ENCODE measurements around the gene RETNLB.

RETNLB gene

GRCh38 chr3:108757404-108757982 lies at the start of gene RETNLB:
RETNLB (minus strand) TSS chr3:108757410; CDS start chr3:108757185, 225 bp downstream.
- DNase-seq, result no peak

- DNase-seq, result no peak
These were observed 49.1 kb upstream of the RETNLB start for GRCh38 chr3:108806316-108806715.

- no peak for DNase-seq
These were observed 47.8 kb upstream of the RETNLB start for GRCh38 chr3:108804966-108805365.

- no peak for DNase-seq
These were observed 47.2 kb upstream of the RETNLB start for GRCh38 chr3:108804437-108804836.

- no peak for DNase-seq
These were observed 34.3 kb upstream of the RETNLB start for GRCh38 chr3:108791473-108791872.

- no peak for DNase-seq
These were observed 23.0 kb upstream of the RETNLB start for GRCh38 chr3:108780235-108780634.

- DNase-seq, result no peak
These were observed 22.3 kb upstream of the RETNLB start for GRCh38 chr3:108779496-108779895.

- no peak for DNase-seq
These were observed 18.4 kb upstream of the RETNLB start for GRCh38 chr3:108775649-108776048.

GRCh38 chr3:108767253-108767652 lies 10.0 kb upstream of the RETNLB start:
- DNase-seq, result no peak

GRCh38 chr3:108755686-108756085 lies 1.5 kb downstream of the RETNLB start:
- no peak for DNase-seq

- no peak for DNase-seq
These were observed 12.4 kb downstream of the RETNLB start for GRCh38 chr3:108744762-108745161.

GRCh38 chr3:108742929-108743328 lies 14.3 kb downstream of the RETNLB start:
- DNase-seq, result no peak

- DNase-seq, result no peak
These were observed 20.4 kb downstream of the RETNLB start for GRCh38 chr3:108736821-108737220.

- DNase-seq, result no peak
These were observed 28.3 kb downstream of the RETNLB start for GRCh38 chr3:108728934-108729333.

GRCh38 chr3:108728105-108728504 lies 29.1 kb downstream of the RETNLB start:
- DNase-seq, result no peak

- no peak for DNase-seq
These were observed 33.1 kb downstream of the RETNLB start for GRCh38 chr3:108724101-108724500.

- no peak for DNase-seq
These were observed 34.5 kb downstream of the RETNLB start for GRCh38 chr3:108722724-108723123.

GRCh38 chr3:108719178-108719806 lies 37.9 kb downstream of the RETNLB start:
- DNase-seq, result no peak

- no peak for DNase-seq
These were observed 38.8 kb downstream of the RETNLB start for GRCh38 chr3:108718454-108718853.

- no peak for DNase-seq
These were observed 43.4 kb downstream of the RETNLB start for GRCh38 chr3:108713816-108714215.

- DNase-seq, result no peak
These were observed 44.1 kb downstream of the RETNLB start for GRCh38 chr3:108713009-108713516.
